Left ventricle myocardium inferior (tissue), 1 donor: ENCODE results near the gene RTL3. TPM values are rescaled to one million over a fixed set of nuclear protein-coding genes. Genes with fewer than 3 reads are reported as not detected.
A peak's percentile ranks its signal among the peaks of the same experiment; 100 is the strongest.

Experiments used
- DNase-seq: peaks from one replicate; pipeline ENCODE4 v3.0.0-alpha.2; 2020
- H3K27ac ChIP-seq: fragments of 200-600 bp; replicated peaks from 2 replicates; pipeline ENCODE4 v1.8.0; 2021
- H3K27me3 ChIP-seq: fragments of 200-600 bp; 2 replicates; pipeline ENCODE4 v1.8.0; 2021; ENCODE audit warnings: low read depth
- H3K36me3 ChIP-seq: fragments of 200-600 bp; 2 replicates; pipeline ENCODE4 v1.8.0; 2021
- H3K4me1 ChIP-seq: fragments of 200-600 bp; 2 replicates; pipeline ENCODE4 v1.8.0; 2021
- H3K4me3 ChIP-seq: fragments of 200-600 bp; 2 replicates; pipeline ENCODE4 v1.8.0; 2021; ENCODE audit warnings: mild to moderate bottlenecking, moderate library complexity
- H3K9me3 ChIP-seq: fragments of 200-600 bp; replicated peaks from 2 replicates; pipeline ENCODE4 v1.8.0; 2021
- CTCF ChIP-seq: fragments of 200-600 bp; IDR thresholded peaks from 2 replicates; pipeline ENCODE4 v1.8.0; 2021; ENCODE audit warnings: antibody characterized with exemption, mild to moderate bottlenecking, borderline replicate concordance
- intact Hi-C: fragments of 100-400 bp; cut with micrococcal nuclease; formaldehyde crosslinking; loops from one replicate; pipeline ENCODE4 v1.11.0; 2022
- total RNA-seq: library from RNA; stranded (reverse); fragmentation: NEBNext Ultra II Directional; extraction: Animal tissue kit (Norgen Biotek cat#: 25700); gene quantifications from one replicate; pipeline ENCODE4 v1.2.1, GENCODE V29; 2021
- donor health status: DM: no; HTN: yes; CAD: no; lungs with severe emphysema.

Gene RTL3
- total RNA-seq, 1 donor from 2014 or later, result 0.14 TPM

DNA sequence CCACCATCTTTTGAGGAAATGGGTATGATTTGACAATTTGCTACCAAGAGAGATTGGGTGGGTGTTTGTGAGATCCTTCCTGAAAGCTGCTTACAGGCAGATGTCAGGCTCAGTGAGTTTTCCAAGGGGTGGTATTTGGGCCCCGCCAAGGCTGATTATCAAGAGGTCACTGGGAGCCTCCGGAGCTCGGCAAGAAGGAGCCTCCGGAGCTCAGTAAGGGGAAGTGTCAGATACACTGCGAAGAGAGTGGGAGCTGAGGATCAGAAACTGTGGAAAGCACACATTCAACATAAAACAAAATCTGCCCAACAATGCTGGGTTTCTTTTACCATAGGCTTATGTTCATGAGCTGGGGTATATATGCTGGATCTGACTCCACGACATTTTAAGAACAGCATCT is 714 bp downstream of the RTL3 start:
- Histone ChIP-seq H3K27me3 (no peaks in the 10 kb centered on the region), H3K27ac (peak overlapping the region; percentile 12)
- no peak for TF ChIP-seq CTCF

GRCh38 chrX:78655642-78656041 is 3.5 kb downstream of the RTL3 start:
- no peaks in the 10 kb centered on the region for H3K27me3 ChIP-seq
- no peak for TF ChIP-seq CTCF
- no peaks in the 10 kb centered on the region for H3K4me1 ChIP-seq
- no peak overlapping the region for H3K4me3 ChIP-seq
- no peaks in the 10 kb centered on the region for H3K9me3 ChIP-seq
- H3K27ac ChIP-seq, result no peak overlapping the region
- H3K36me3 ChIP-seq, result no peaks in the 10 kb centered on the region
- DNase-seq, result no peak
- intact Hi-C loops, result no loop called here

More for the DNA sequence above, 714 bp downstream of the RTL3 start:
- H3K4me3 ChIP-seq, result no peak overlapping the region
- intact Hi-C loops, result no loop called here
- DNase-seq, result no peak
- no peaks in the 10 kb centered on the region for H3K36me3 ChIP-seq
- H3K9me3 ChIP-seq, result no peaks in the 10 kb centered on the region
- no peaks in the 10 kb centered on the region for H3K4me1 ChIP-seq

DNA sequence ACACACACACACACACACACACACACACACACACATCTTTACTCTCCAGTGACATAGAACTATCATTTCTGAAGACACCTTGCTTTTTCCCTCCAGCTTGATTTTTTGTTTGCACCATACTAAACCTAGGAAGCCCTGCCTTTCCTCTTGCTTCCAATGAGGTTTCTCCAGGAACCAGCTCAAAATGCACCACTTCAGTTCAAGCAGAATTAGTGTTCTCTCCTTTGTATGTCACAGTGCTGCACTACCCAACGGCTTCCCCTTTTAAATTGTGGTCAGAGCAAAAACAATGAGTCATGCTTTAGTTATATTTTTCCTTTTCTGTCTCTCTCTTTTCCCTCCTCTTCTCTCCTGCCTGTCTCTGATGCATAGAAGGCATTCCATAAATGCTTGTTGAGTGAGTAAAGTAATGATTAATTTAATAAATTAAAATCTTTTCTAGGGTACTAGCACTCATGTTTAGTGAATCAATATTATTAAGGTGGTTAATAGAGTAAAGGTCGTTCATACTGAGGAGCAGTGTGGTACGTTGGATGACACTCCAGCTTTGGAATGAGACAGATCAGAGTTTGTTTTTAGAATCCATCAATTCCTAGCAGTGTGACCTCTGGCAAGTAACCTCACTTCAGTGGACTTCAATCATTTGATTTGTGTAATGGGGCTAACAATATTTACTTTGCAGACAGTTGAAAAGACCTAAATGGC is 5.9 kb downstream of the RTL3 start:
- Histone ChIP-seq H3K4me1 (no peaks in the 10 kb centered on the region), H3K27me3 (no peaks in the 10 kb centered on the region), H3K4me3 (no peak overlapping the region), H3K36me3 (no peaks in the 10 kb centered on the region), H3K9me3 (no peaks in the 10 kb centered on the region), H3K27ac (no peak overlapping the region)
- TF ChIP-seq CTCF, result no peak
- DNase-seq, result no peak
- intact Hi-C loops, result no loop called here

- no peak for DNase-seq
- TF ChIP-seq CTCF, result no peak
- no peak overlapping the region for H3K27ac ChIP-seq
- no peaks in the 10 kb centered on the region for H3K4me1 ChIP-seq
- no peaks in the 10 kb centered on the region for H3K27me3 ChIP-seq
- H3K4me3 ChIP-seq, result no peak overlapping the region
- H3K36me3 ChIP-seq, result no peaks in the 10 kb centered on the region
- no peaks in the 10 kb centered on the region for H3K9me3 ChIP-seq
- intact Hi-C loops, result no loop called here
Observed at GRCh38 chrX:78650906-78651437, 8.2 kb downstream of the RTL3 start.

DNA sequence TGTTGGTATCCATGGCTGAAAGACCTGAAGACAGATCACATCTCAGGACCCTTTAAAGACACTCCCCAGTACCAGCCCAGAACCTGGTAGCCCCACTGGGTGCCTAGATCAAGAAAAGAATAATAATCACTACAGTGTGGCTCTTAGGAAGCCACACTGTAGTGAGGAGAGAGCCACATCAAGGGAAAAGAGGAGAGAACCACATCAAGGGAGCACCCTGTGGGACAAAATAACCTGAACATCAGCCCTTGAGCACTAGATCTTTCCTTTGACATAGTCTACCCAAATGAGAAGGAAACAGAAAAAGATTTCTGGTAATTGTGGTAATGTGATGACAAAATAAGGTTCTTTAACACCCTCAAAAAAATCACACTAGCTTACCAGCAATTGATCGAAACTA is 15.3 kb downstream of the RTL3 start:
- no peak overlapping the region for H3K27ac ChIP-seq
- intact Hi-C loops, result no loop called here
- no peak overlapping the region for H3K4me3 ChIP-seq
- H3K4me1 ChIP-seq, result no peaks in the 10 kb centered on the region
- H3K36me3 ChIP-seq, result no peaks in the 10 kb centered on the region
- no peak for DNase-seq
- no peaks in the 10 kb centered on the region for H3K27me3 ChIP-seq
- no peak for TF ChIP-seq CTCF
- peaks cover 7% of the 10 kb centered on the region for H3K9me3 ChIP-seq
